CD1c-positive myeloid dendritic cell (primary cell): ENCODE measurements around the gene MUCL1.

ENCODE experiments used
- DNase-seq: peaks from one replicate; pipeline ENCODE4 v3.0.0-alpha.2; 2016; ENCODE audit errors: extremely low spot score

Gene MUCL1

GRCh38 chr12:54891717-54892478, 37.6 kb downstream of the MUCL1 start:
- no peak for DNase-seq
